Measurements from ENCODE around the gene NHERF1.

GRCh38 chr17:74722782-74723181 lies 25.6 kb upstream of the NHERF1 start:
- TF ChIP-seq TAF1 (IDR thresholded peaks at IDR 0.05; ENCODE audit: low read depth, low read length) (no peak), JUND (IDR thresholded peaks at IDR 0.05; ENCODE audit: low read length) (no peak), POLR2A (IDR thresholded peaks at IDR 0.05; ENCODE audit: control extremely low read depth in 1 of 2, low read depth in 2 of 2, low read length in 2 of 2) (no peak), NRF1 (IDR thresholded peaks at IDR 0.05; ENCODE audit: low read depth, low read length) (no peak), EZH2 (IDR thresholded peaks at IDR 0.05; ENCODE audit: low read depth, low read length, severe bottlenecking) (no peak), EP300 (IDR thresholded peaks at IDR 0.05; ENCODE audit: borderline replicate concordance in 1 of 2, low read depth in 2 of 2, low read length in 2 of 2) (no peak), POLR2AphosphoS5 (IDR thresholded peaks at IDR 0.05; ENCODE audit: low read depth, low read length) (no peak), HDAC6 (IDR thresholded peaks at IDR 0.05; ENCODE audit: low read depth, low read length) (no peak), CTCF (IDR thresholded peaks at IDR 0.05; ENCODE audit: control extremely low read depth in 1 of 3, insufficient read depth in 1 of 3, low read depth in 1 of 3, low read length in 3 of 3) (no peak), EGR1 (IDR thresholded peaks at IDR 0.05; ENCODE audit: borderline replicate concordance, low read depth, low read length) (no peak), TEAD4 (IDR thresholded peaks at IDR 0.05; ENCODE audit: low read depth, low read length) (no peak), SP1 (IDR thresholded peaks at IDR 0.05; ENCODE audit: low read depth, low read length) (no peak), YY1 (IDR thresholded peaks at IDR 0.05; ENCODE audit: low read depth, low read length) (no peak)

Data from H1 (cell line).